ENCODE data around the gene CYB5R2.

GRCh38 chr11:7651700-7652099, 21.6 kb downstream of the CYB5R2 start:
- TF ChIP-seq CTCF (conservative IDR thresholded peaks at IDR 0.05) (no peak), EZH2 (IDR thresholded peaks at IDR 0.05; ENCODE audit: low read depth) (no peak)

All from PC-9 (cell line).